Cerebellar cortex (tissue), 1 donor: ENCODE data around the gene IL27RA.
A peak's percentile ranks its signal among the peaks of the same experiment; 100 is the strongest.
"Not testable (repeated sequence)": the region's sequence is repeated elsewhere in the genome, so short reads cannot be mapped to it uniquely, and the experiment has no call there.

Experiments
- DNase-seq: peaks from one replicate; pipeline ENCODE4 v3.0.0-alpha.2; 2015; ENCODE audit warnings: low spot score

The IL27RA gene

GRCh38 chr19:14030997-14031718 is 404 bp upstream of the IL27RA start:
- DNase-seq = no peak

GRCh38 chr19:14033946-14034345 is 2.4 kb downstream of the IL27RA start:
- DNase-seq = no peak

GRCh38 chr19:14035159-14035558 is 3.6 kb downstream of the IL27RA start:
- not testable (repeated sequence) for DNase-seq

GRCh38 chr19:14035706-14036105 is 4.1 kb downstream of the IL27RA start:
- DNase-seq = no peak

GRCh38 chr19:14039181-14039580 is 7.6 kb downstream of the IL27RA start:
- no peak for DNase-seq

- peak; percentile 86 for DNase-seq
These were observed 11.4 kb downstream of the IL27RA start for GRCh38 chr19:14042659-14043608.

GRCh38 chr19:14047866-14048265 is 16.3 kb downstream of the IL27RA start:
- not testable (repeated sequence) for DNase-seq

- DNase-seq = no peak
These were observed 17.0 kb downstream of the IL27RA start for GRCh38 chr19:14048443-14049153.

GRCh38 chr19:14050512-14050911 is 18.9 kb downstream of the IL27RA start:
- DNase-seq = no peak

- DNase-seq = not testable (repeated sequence)
These were observed 19.4 kb downstream of the IL27RA start for GRCh38 chr19:14050961-14051360.

- DNase-seq = no peak
These were observed 20.4 kb downstream of the IL27RA start for GRCh38 chr19:14051980-14052379.

- DNase-seq = no peak
These were observed 20.9 kb downstream of the IL27RA start for GRCh38 chr19:14052470-14052869.

GRCh38 chr19:14053032-14053431 is 21.5 kb downstream of the IL27RA start:
- DNase-seq = no peak

- DNase-seq = no peak
These were observed 21.9 kb downstream of the IL27RA start for GRCh38 chr19:14053500-14053899.

- DNase-seq = no peak
These were observed 22.5 kb downstream of the IL27RA start for GRCh38 chr19:14054099-14054498.

GRCh38 chr19:14054721-14055120 is 23.2 kb downstream of the IL27RA start:
- DNase-seq = no peak

- no peak for DNase-seq
These were observed 23.8 kb downstream of the IL27RA start for GRCh38 chr19:14055396-14055795.

GRCh38 chr19:14056069-14056666 is 24.6 kb downstream of the IL27RA start:
- no peak for DNase-seq

- no peak for DNase-seq
These were observed 25.3 kb downstream of the IL27RA start for GRCh38 chr19:14056741-14057356.

GRCh38 chr19:14058182-14059092 is 26.9 kb downstream of the IL27RA start:
- no peak for DNase-seq
